PC-9 (cell line): Measurements from ENCODE around the gene DAPK1. TPM values are rescaled to one million over a fixed set of nuclear protein-coding genes. Genes with fewer than 3 reads are reported as not detected.

Source experiments
- BruUV-seq: library from RNA; stranded (reverse); fragments of 400-500 nt; replicated peaks from 2 replicates; lab custom pipeline; 2021; lab: Mats Ljungman, UMichigan
- CTCF ChIA-PET: fragments of 300-600 bp; sonication (Branson Sonifier 250); formaldehyde crosslinking; loops from one replicate; lab custom pipeline; 2022; ENCODE audit warnings: antibody characterized with exemption; lab: Charles Lee
- POLR2A ChIA-PET: fragments of 300-600 bp; sonication (Branson Sonifier 250); formaldehyde crosslinking; loops from one replicate; lab custom pipeline; 2022; ENCODE audit warnings: antibody characterized with exemption; ENCODE audit not compliant: unreplicated experiment; lab: Charles Lee
- DNase-seq, 2 experiments: peaks; one replicate each; pipeline versions ENCODE4 v3.0.0 to v3.0.0-alpha.2; 2015 to 2022; ENCODE audit warnings: mixed read lengths in 1 of 2
- H2AFZ ChIP-seq: fragments of 200-600 bp; sonication (generic); 2 replicates; pipeline ENCODE4 v1.8.1; 2017; ENCODE audit warnings: antibody characterized with exemption
- H3F3A ChIP-seq: fragments of 200-600 bp; sonication (generic); 2 replicates; pipeline ENCODE4 v1.8.1; 2017; ENCODE audit warnings: antibody characterized with exemption, mild to moderate bottlenecking, low read depth; ENCODE audit not compliant: insufficient read depth
- H3K27ac ChIP-seq: fragments of 200-600 bp; sonication (generic); 2 replicates; pipeline ENCODE4 v1.6.1; 2016; ENCODE audit warnings: mixed run types
- H3K27me3 ChIP-seq: fragments of 200-600 bp; sonication (generic); 2 replicates; pipeline ENCODE4 v1.6.1; 2016; ENCODE audit warnings: low read depth, mixed run types; ENCODE audit not compliant: insufficient read depth
- H3K36me3 ChIP-seq: fragments of 200-600 bp; sonication (generic); 2 replicates; pipeline ENCODE4 v1.6.1; 2016; ENCODE audit warnings: low read depth, mixed run types
- H3K4me1 ChIP-seq: fragments of 200-600 bp; sonication (generic); replicated peaks from 2 replicates; pipeline ENCODE4 v1.6.1; 2016; ENCODE audit warnings: mixed run types; ENCODE audit not compliant: insufficient read depth
- H3K4me2 ChIP-seq: fragments of 200-600 bp; sonication (generic); 2 replicates; pipeline ENCODE4 v1.6.1; 2017; ENCODE audit warnings: mixed run types
- H3K4me3 ChIP-seq: fragments of 200-600 bp; sonication (generic); 2 replicates; pipeline ENCODE4 v1.6.1; 2016; ENCODE audit warnings: mixed run types
- H3K79me2 ChIP-seq: fragments of 200-600 bp; sonication (generic); 2 replicates; pipeline ENCODE4 v1.6.1; 2017; ENCODE audit warnings: low read depth, mixed run types
- H3K9me2 ChIP-seq: fragments of 200-600 bp; sonication (generic); 2 replicates; pipeline ENCODE4 v1.8.1; 2017; ENCODE audit warnings: mild to moderate bottlenecking; ENCODE audit not compliant: insufficient read depth
- H3K9me3 ChIP-seq: fragments of 200-600 bp; sonication (generic); 2 replicates; pipeline ENCODE4 v1.8.1; 2016; ENCODE audit warnings: low read depth; ENCODE audit not compliant: insufficient read depth
- H4K20me1 ChIP-seq: fragments of 200-600 bp; sonication (generic); 2 replicates; pipeline ENCODE4 v1.8.1; 2017; ENCODE audit not compliant: insufficient read depth
- CTCF ChIP-seq: fragments of 200-600 bp; sonication (generic); conservative IDR thresholded peaks from 2 replicates; pipeline ENCODE4 v1.6.1; 2017; ENCODE audit warnings: mixed run types, antibody characterized with exemption, mild to moderate bottlenecking, moderate library complexity
- EZH2 ChIP-seq: fragments of 200-600 bp; sonication (generic); IDR thresholded peaks from 2 replicates; pipeline ENCODE4 v1.8.0; 2017; ENCODE audit warnings: antibody characterized with exemption, low read depth
- intact Hi-C: fragments of 100-400 bp; cut with micrococcal nuclease; formaldehyde crosslinking; loops from one replicate; pipeline ENCODE4 v1.10.0; 2022; ENCODE audit not compliant: unreplicated experiment
- total RNA-seq: library from RNA; stranded (reverse); gene quantifications from 2 replicates; pipeline ENCODE4 v1.2.3, GENCODE V29; 2021

DAPK1 gene
- total RNA-seq, 1 experiment from 2014 or later, result 100 TPM

- H4K20me1 ChIP-seq, result peaks cover 4% of the 10 kb centered on the region; the same call in 1 of the 2 replicates
- H3K9me2 ChIP-seq, result no peaks in the 10 kb centered on the region
- H2AFZ ChIP-seq, result no peak overlapping the region
- no peaks in the 10 kb centered on the region for H3K9me3 ChIP-seq
- H3F3A ChIP-seq, result peaks cover 18% of the 10 kb centered on the region
- no peak for DNase-seq
- intact Hi-C loops, result loop anchor here (1.0 kb wide), 2 partner anchors 34 to 230 kb away; no protein-coding TSS in a partner anchor
- 0 out of 2 replicates have a peak, but pooled peaks cover 6% of the 10 kb centered on the region for H3K36me3 ChIP-seq
- H3K4me3 ChIP-seq, result no peak overlapping the region
- H3K79me2 ChIP-seq, result peaks cover 5% of the 10 kb centered on the region; the same call in 1 of the 2 replicates
- no peak overlapping the region for H3K27ac ChIP-seq
- BruUV-seq, result TSS peak; percentile 91
- TF ChIP-seq CTCF (no peak), EZH2 (no peak)
- peaks cover 49% of the 10 kb centered on the region for H3K4me1 ChIP-seq
- no peak overlapping the region for H3K4me2 ChIP-seq
- ChIA-PET CTCF (no interaction called here), POLR2A (interaction anchor here (0.6 kb wide), 2 partner anchors 60 to 77 kb away, joined by 3 to 6 read pairs; no protein-coding TSS in a partner anchor)
- H3K27me3 ChIP-seq, result no peaks in the 10 kb centered on the region
These were observed 69.3 kb downstream of the DAPK1 start for GRCh38 chr9:87567001-87567400.

GRCh38 chr9:87567571-87567970, 69.9 kb downstream of the DAPK1 start:
- no peak overlapping the region for H3K4me3 ChIP-seq
- H4K20me1 ChIP-seq, result peaks cover 4% of the 10 kb centered on the region; the same call in 1 of the 2 replicates
- BruUV-seq, result no TSS peak
- TF ChIP-seq CTCF (no peak), EZH2 (no peak)
- peak in 1 of 2 experiments; percentile 85 for DNase-seq
- H3F3A ChIP-seq, result peaks cover 18% of the 10 kb centered on the region
- H2AFZ ChIP-seq, result no peak overlapping the region
- H3K27ac ChIP-seq, result no peak overlapping the region
- no peaks in the 10 kb centered on the region for H3K27me3 ChIP-seq
- no peaks in the 10 kb centered on the region for H3K9me3 ChIP-seq
- no peak overlapping the region for H3K4me2 ChIP-seq
- H3K36me3 ChIP-seq, result 0 out of 2 replicates have a peak, but pooled peaks cover 6% of the 10 kb centered on the region
- H3K9me2 ChIP-seq, result no peaks in the 10 kb centered on the region
- intact Hi-C loops, result loop anchor here (1.0 kb wide), 2 partner anchors 34 to 230 kb away; no protein-coding TSS in a partner anchor
- H3K4me1 ChIP-seq, result peaks cover 52% of the 10 kb centered on the region
- ChIA-PET POLR2A (interaction anchor here (0.6 to 0.7 kb wide), 2 partner anchors 12 to 65 kb away, joined by 3 to 6 read pairs; no protein-coding TSS in a partner anchor), CTCF (no interaction called here)
- H3K79me2 ChIP-seq, result peaks cover 11% of the 10 kb centered on the region; the same call in 1 of the 2 replicates

GRCh38 chr9:87567983-87568382, 70.3 kb downstream of the DAPK1 start:
- H3K4me2 ChIP-seq, result no peak overlapping the region
- intact Hi-C loops, result loop anchor here (1.0 kb wide), 2 partner anchors 33 to 231 kb away; no protein-coding TSS in a partner anchor
- peaks cover 18% of the 10 kb centered on the region for H3F3A ChIP-seq
- no peak for TF ChIP-seq EZH2
- no peak for TF ChIP-seq CTCF
- peaks cover 52% of the 10 kb centered on the region for H3K4me1 ChIP-seq
- 0 out of 2 replicates have a peak, but pooled peaks cover 6% of the 10 kb centered on the region for H3K36me3 ChIP-seq
- peaks cover 15% of the 10 kb centered on the region; the same call in 1 of the 2 replicates for H3K79me2 ChIP-seq
- peaks cover 4% of the 10 kb centered on the region; the same call in 1 of the 2 replicates for H4K20me1 ChIP-seq
- no peak overlapping the region for H3K4me3 ChIP-seq
- H3K27me3 ChIP-seq, result no peaks in the 10 kb centered on the region
- ChIA-PET CTCF (no interaction called here), POLR2A (interaction anchor here (0.6 to 0.7 kb wide), 2 partner anchors 11 to 66 kb away, joined by 3 to 6 read pairs; no protein-coding TSS in a partner anchor)
- no peaks in the 10 kb centered on the region for H3K9me3 ChIP-seq
- TSS peak; percentile 76 for BruUV-seq
- H3K9me2 ChIP-seq, result no peaks in the 10 kb centered on the region
- H3K27ac ChIP-seq, result no peak overlapping the region
- DNase-seq, result no peak
- H2AFZ ChIP-seq, result no peak overlapping the region
